Measurements from ENCODE around the gene SSX1.
"Not testable (repeated sequence)": the region's sequence is repeated elsewhere in the genome, so short reads cannot be mapped to it uniquely, and the experiment has no call there.

The SSX1 gene, protein sequence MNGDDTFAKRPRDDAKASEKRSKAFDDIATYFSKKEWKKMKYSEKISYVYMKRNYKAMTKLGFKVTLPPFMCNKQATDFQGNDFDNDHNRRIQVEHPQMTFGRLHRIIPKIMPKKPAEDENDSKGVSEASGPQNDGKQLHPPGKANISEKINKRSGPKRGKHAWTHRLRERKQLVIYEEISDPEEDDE

DNA sequence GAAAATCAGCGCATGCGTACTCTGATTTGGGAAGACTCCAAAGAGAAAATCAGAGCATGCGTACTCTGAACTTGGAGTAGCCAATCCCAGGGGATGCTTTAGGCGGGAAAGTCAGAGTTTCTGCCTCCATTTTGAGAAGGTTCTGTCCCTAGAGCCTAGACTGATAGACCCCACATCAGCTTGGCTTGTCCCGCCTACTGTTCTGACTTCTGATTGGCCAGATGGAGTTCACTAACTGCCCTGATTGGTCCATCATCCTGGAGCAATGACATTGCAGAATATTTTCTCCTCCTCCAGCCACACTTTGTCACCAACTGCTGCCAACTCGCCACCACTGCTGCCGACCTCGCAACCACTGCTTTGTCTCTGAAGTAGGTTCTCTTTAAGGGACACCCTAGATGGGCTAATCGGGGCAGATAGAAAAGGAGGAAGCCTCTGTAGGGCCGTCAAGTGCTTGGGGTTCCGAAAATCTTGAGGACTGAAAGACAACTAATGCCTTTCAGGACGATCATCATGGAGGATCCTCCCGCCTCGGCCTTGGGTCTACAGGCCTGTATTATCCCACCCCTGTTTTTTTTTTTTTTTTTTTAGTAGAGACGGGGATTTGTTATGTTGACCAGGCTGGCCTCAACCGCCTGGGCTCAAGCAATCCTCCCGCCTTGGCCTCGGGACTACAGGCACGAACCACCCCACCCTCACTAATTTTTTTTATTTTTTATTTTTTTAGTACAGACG lies at the start of gene SSX1:
TSS of gene SSX1 (plus strand) at position 331 of the 735 bp plus-strand sequence. CDS start 1,850 bp downstream, outside the sequence.
- H3K36me3 ChIP-seq (ENCODE audit: control insufficient read depth, insufficient read depth, low read length, severe bottlenecking); H3K9me3 ChIP-seq (ENCODE audit: control insufficient read depth, low read length); H3K27me3 ChIP-seq (replicated peaks; ENCODE audit: control insufficient read depth, insufficient read depth, low read length); H3K4me1 ChIP-seq (ENCODE audit: control insufficient read depth, insufficient read depth, low read length); H3K4me3 ChIP-seq (ENCODE audit: low read length); H3K9ac ChIP-seq (ENCODE audit: low read length); DNase-seq (ENCODE audit: low read depth): not testable (repeated sequence)

DNA sequence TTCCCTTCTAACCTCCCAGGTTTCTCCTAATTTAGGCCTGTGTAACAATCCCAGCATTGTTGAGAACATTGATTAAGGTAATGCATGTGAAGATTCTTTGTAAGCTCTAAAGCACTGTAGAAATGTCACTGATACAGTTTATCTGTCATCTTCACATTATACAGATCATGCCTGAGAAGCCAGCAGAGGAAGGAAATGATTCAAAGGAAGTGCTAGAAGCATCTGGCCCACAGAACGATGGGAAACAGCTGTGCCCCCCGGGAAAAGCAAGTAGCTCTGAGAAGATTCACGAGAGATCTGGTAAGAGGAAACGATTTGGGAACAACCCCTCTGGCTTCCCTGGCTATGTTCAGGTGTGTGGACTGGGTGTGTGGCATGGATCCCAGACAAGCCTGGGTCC lies 40.9 kb upstream of the SSX1 start:
- DNase-seq (ENCODE audit: low read depth); H3K4me1 ChIP-seq (ENCODE audit: control insufficient read depth, insufficient read depth, low read length); H3K4me3 ChIP-seq (ENCODE audit: low read length); H3K9me3 ChIP-seq (ENCODE audit: control insufficient read depth, low read length); H3K36me3 ChIP-seq (ENCODE audit: control insufficient read depth, insufficient read depth, low read length, severe bottlenecking); H3K9ac ChIP-seq (ENCODE audit: low read length): not testable (repeated sequence)
- H3K27me3 ChIP-seq (replicated peaks; ENCODE audit: control insufficient read depth, insufficient read depth, low read length), result peaks cover 17% of the 10 kb centered on the region

DNA sequence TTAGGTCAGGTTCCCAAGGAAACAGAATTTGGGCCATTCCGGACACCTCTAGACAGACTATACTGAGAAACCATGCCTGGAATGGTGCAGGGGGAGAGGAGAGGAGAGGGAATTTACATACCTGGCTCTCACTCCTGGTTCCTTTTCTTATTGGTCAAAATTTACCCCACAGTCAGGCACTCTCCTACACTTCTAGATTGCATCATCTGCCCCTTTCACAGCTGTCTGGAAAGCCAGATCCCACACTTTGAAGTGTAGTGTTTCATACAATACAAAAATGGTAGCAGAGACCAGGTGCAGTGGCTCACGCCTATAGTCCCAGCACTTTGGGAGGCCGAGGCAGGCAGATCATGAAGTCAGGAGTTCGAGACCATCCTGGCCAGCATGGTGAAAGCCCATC lies 31.0 kb upstream of the SSX1 start:
- H3K4me3 ChIP-seq (ENCODE audit: low read length); H3K4me1 ChIP-seq (ENCODE audit: control insufficient read depth, insufficient read depth, low read length); DNase-seq (ENCODE audit: low read depth); H3K27me3 ChIP-seq (replicated peaks; ENCODE audit: control insufficient read depth, insufficient read depth, low read length); H3K36me3 ChIP-seq (ENCODE audit: control insufficient read depth, insufficient read depth, low read length, severe bottlenecking); H3K9ac ChIP-seq (ENCODE audit: low read length): not testable (repeated sequence)
- H3K9me3 ChIP-seq (ENCODE audit: control insufficient read depth, low read length), result peaks cover 10% of the 10 kb centered on the region

DNA sequence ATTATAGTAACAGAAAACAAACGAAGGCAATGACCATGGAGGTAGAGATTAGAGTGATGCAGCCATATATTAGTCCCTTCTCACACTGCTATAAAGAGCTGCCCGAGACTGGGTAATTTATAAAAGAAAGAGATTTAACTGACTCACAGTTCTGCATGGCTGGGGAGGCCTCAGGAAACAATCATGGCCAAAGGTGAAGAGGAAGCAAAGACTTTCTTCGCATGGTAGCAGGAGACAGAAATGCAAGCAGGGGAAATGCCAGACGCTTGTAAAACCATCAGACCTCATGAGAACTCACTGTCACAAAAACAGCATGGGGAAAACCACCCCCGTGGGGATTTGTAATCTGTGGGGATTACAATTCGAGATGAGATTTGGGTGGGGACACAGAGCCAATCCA lies 2.2 kb upstream of the SSX1 start:
- not testable (repeated sequence) for DNase-seq (ENCODE audit: low read depth); H3K27me3 ChIP-seq (replicated peaks; ENCODE audit: control insufficient read depth, insufficient read depth, low read length); H3K36me3 ChIP-seq (ENCODE audit: control insufficient read depth, insufficient read depth, low read length, severe bottlenecking); H3K4me3 ChIP-seq (ENCODE audit: low read length); H3K4me1 ChIP-seq (ENCODE audit: control insufficient read depth, insufficient read depth, low read length); H3K9me3 ChIP-seq (ENCODE audit: control insufficient read depth, low read length); H3K9ac ChIP-seq (ENCODE audit: low read length)

DNA sequence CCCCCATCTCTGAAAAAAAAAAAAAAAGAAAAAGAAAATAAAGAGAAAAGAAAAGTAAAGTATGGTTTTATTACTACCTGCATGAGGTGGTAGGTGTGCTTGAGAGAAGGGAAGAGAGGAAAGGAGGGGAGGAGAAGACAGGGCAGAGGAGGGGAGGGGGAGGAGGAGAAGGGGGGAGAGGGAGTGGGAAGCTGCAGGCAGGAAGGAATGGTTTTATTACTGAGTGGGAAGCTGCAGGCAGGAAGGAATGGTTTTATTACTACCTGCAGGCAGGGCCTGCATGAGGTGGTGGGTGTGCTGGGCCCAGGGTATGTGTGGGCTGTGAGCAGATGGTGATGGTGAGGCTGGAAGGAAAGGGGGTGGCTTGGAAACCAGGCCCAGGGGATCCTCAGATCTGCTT lies 19.2 kb downstream of the SSX1 start:
- not testable (repeated sequence) for DNase-seq (ENCODE audit: low read depth)

DNA sequence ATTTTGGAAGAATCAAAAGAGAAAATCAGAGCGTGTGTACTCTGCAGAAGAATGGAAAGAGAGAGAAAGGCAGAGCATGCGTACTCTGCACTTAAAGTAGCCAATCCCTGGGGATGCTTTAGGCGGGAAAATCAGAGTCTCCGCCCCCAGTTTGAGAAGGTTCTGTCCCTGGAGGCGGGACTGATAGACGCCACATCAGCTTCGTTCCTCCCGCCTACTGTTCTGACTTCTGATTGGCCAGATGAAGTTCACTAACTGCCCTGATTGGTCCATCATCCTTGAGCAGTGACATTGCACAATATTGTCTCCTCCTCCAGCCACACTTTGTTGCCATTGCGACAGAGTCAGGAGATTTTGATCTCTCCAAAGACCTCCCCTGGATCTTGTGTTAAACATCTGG lies 23.8 kb downstream of the SSX1 start:
- no peaks in the 10 kb centered on the region for H3K4me1 ChIP-seq (ENCODE audit: control insufficient read depth, insufficient read depth, low read length)
- no peak overlapping the region for H3K4me3 ChIP-seq (ENCODE audit: low read length)
- H3K9me3 ChIP-seq (ENCODE audit: control insufficient read depth, low read length), result no peaks in the 10 kb centered on the region
- no peaks in the 10 kb centered on the region for H3K27me3 ChIP-seq (replicated peaks; ENCODE audit: control insufficient read depth, insufficient read depth, low read length)
- DNase-seq (ENCODE audit: low read depth), result no peak
- H3K36me3 ChIP-seq (ENCODE audit: control insufficient read depth, insufficient read depth, low read length, severe bottlenecking), result no peaks in the 10 kb centered on the region
- H3K9ac ChIP-seq (ENCODE audit: low read length), result no peak overlapping the region

More for the DNA sequence above, 19.2 kb downstream of the SSX1 start:
- not testable (repeated sequence) for H3K36me3 ChIP-seq (ENCODE audit: control insufficient read depth, insufficient read depth, low read length, severe bottlenecking); H3K4me1 ChIP-seq (ENCODE audit: control insufficient read depth, insufficient read depth, low read length); H3K4me3 ChIP-seq (ENCODE audit: low read length); H3K27me3 ChIP-seq (replicated peaks; ENCODE audit: control insufficient read depth, insufficient read depth, low read length); H3K9me3 ChIP-seq (ENCODE audit: control insufficient read depth, low read length); H3K9ac ChIP-seq (ENCODE audit: low read length)

DNA sequence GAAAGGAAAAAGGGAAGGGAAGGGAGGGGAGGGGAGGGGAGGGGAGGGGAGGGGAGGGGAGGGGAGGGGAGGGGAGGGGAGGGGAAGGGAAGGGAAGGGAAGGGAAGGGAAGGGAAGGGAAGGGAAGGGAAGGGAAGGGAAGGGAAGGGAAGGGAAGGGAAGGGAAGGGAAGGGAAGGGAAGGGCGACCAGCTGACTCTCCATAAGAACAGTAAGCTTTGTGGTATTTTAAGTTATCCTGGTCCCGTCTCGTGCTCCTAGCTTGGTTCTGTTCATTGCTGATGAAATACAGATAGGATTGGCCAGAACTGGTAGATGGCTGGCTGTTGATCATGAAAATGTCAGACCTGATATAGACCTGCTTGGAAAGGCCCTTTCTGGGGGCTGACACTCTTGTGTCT lies 25.5 kb downstream of the SSX1 start:
- H3K9ac ChIP-seq (ENCODE audit: low read length); H3K9me3 ChIP-seq (ENCODE audit: control insufficient read depth, low read length); H3K4me3 ChIP-seq (ENCODE audit: low read length); H3K4me1 ChIP-seq (ENCODE audit: control insufficient read depth, insufficient read depth, low read length); H3K36me3 ChIP-seq (ENCODE audit: control insufficient read depth, insufficient read depth, low read length, severe bottlenecking); DNase-seq (ENCODE audit: low read depth); H3K27me3 ChIP-seq (replicated peaks; ENCODE audit: control insufficient read depth, insufficient read depth, low read length): not testable (repeated sequence)

DNA sequence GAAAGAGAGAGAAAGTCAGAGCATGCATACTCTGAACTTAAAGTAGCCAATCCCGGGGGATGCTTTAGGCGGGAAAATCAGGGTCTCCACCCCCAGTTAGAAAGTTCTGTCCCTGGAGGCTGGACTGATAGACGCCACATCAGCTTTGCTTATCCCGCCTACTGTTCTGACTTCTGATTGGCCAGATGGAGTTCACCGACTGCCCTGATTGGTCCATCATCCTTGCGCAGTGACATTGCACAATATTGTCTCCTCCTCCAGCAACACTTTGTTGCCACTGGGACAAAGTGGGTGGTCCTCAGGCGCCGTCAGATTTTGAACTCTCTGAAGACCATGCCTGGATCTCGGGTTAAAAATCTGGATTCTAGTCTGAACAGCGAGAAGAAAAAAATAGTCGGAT lies 51.0 kb downstream of the SSX1 start:
- no peaks in the 10 kb centered on the region for H3K27me3 ChIP-seq (replicated peaks; ENCODE audit: control insufficient read depth, insufficient read depth, low read length)
- no peaks in the 10 kb centered on the region for H3K9me3 ChIP-seq (ENCODE audit: control insufficient read depth, low read length)
- no peaks in the 10 kb centered on the region for H3K36me3 ChIP-seq (ENCODE audit: control insufficient read depth, insufficient read depth, low read length, severe bottlenecking)
- DNase-seq (ENCODE audit: low read depth), result no peak
- H3K4me1 ChIP-seq (ENCODE audit: control insufficient read depth, insufficient read depth, low read length), result no peaks in the 10 kb centered on the region
- H3K4me3 ChIP-seq (ENCODE audit: low read length), result no peak overlapping the region
- no peak overlapping the region for H3K9ac ChIP-seq (ENCODE audit: low read length)

DNA sequence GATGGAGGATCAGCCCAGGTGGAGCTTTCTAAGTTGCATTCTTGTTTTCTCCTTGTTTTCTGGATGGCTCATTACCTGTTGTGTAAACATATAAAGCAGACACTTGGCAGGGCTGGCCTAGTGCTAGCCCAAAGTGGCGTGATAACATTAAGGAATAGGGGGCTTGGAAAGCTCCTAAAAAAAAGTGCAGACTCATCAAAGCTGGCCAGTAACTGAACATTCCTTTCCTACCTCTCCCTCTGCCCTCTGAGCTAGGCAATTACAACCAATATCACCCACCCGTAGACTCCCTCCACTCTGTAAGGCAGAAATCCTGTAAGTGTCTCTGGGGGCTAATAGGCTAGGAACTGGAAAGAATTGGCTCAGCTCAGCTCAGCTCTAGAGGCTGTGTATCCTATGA lies 58.8 kb downstream of the SSX1 start:
- not testable (repeated sequence) for H3K36me3 ChIP-seq (ENCODE audit: control insufficient read depth, insufficient read depth, low read length, severe bottlenecking); DNase-seq (ENCODE audit: low read depth); H3K27me3 ChIP-seq (replicated peaks; ENCODE audit: control insufficient read depth, insufficient read depth, low read length)

More for the DNA sequence above, 58.8 kb downstream of the SSX1 start:
- not testable (repeated sequence) for H3K4me3 ChIP-seq (ENCODE audit: low read length); H3K4me1 ChIP-seq (ENCODE audit: control insufficient read depth, insufficient read depth, low read length); H3K9me3 ChIP-seq (ENCODE audit: control insufficient read depth, low read length); H3K9ac ChIP-seq (ENCODE audit: low read length)
